SK-N-SH treated with all-trans-retinoic acid at 6 μM for 48 hours (cell line): Measurements from ENCODE around the gene ACE2.

Experiments
- ATAC-seq: fragments of 200-7000 bp; cut with Tn5 transposase; 3 replicates; pipeline ENCODE4 v1.9.1; 2020; ENCODE audit warnings: mild to moderate bottlenecking, moderate library complexity
- BACH2 ChIP-seq: fragments of 250-450 bp; sonication (Bioruptor Pico); IDR thresholded peaks from 2 replicates; pipeline ENCODE4 v1.9.0; 2021; ENCODE audit warnings: mild to moderate bottlenecking, borderline replicate concordance
- CREB5 ChIP-seq: fragments of 250-450 bp; sonication (Bioruptor Pico); IDR thresholded peaks from 2 replicates; pipeline ENCODE4 v1.5.1; 2020; ENCODE audit warnings: low read depth, mild to moderate bottlenecking, moderate library complexity
- CSRNP3 ChIP-seq: fragments of 250-450 bp; sonication (Bioruptor Pico); IDR thresholded peaks from 2 replicates; pipeline ENCODE4 v1.5.1; 2021; ENCODE audit warnings: mild to moderate bottlenecking, moderate library complexity
- ESRRG ChIP-seq: fragments of 250-450 bp; sonication (Bioruptor Pico); IDR thresholded peaks from 2 replicates; pipeline ENCODE4 v1.6.1; 2021; ENCODE audit warnings: mild to moderate bottlenecking
- GLIS3 ChIP-seq: fragments of 250-450 bp; sonication (Bioruptor Pico); IDR thresholded peaks from 2 replicates; pipeline ENCODE4 v1.5.0; 2020; ENCODE audit warnings: mild to moderate bottlenecking, moderate library complexity
- ISL1 ChIP-seq: fragments of 250-450 bp; sonication (Bioruptor Pico); IDR thresholded peaks from 2 replicates; pipeline ENCODE4 v2.1.2; 2022; ENCODE audit warnings: mild to moderate bottlenecking, moderate library complexity
- OSR1 ChIP-seq: fragments of 250-450 bp; sonication (Bioruptor Pico); IDR thresholded peaks from 2 replicates; pipeline ENCODE4 v1.8.0; 2022; ENCODE audit warnings: moderate library complexity, mild to moderate bottlenecking, inconsistent platforms
- PATZ1 ChIP-seq: fragments of 250-450 bp; sonication (Bioruptor Pico); IDR thresholded peaks from 2 replicates; pipeline ENCODE4 v1.8.0; 2020; ENCODE audit warnings: mild to moderate bottlenecking, moderate library complexity, borderline replicate concordance
- POU6F1 ChIP-seq: fragments of 250-450 bp; sonication (Bioruptor Pico); IDR thresholded peaks from 2 replicates; pipeline ENCODE4 v1.8.0; 2021; ENCODE audit warnings: low read depth, mild to moderate bottlenecking, moderate library complexity, borderline replicate concordance
- PPARA ChIP-seq: fragments of 250-450 bp; sonication (Bioruptor Pico); IDR thresholded peaks from 2 replicates; pipeline ENCODE4 v1.5.0; 2020; ENCODE audit warnings: mild to moderate bottlenecking, borderline replicate concordance
- SNAI2 ChIP-seq: fragments of 250-450 bp; sonication (Bioruptor Pico); IDR thresholded peaks from 2 replicates; pipeline ENCODE4 v1.5.0; 2020; ENCODE audit warnings: mild to moderate bottlenecking, moderate library complexity
- TCF4 ChIP-seq: fragments of 250-450 bp; sonication (Bioruptor Pico); IDR thresholded peaks from 2 replicates; pipeline ENCODE4 v1.8.0; 2021; ENCODE audit warnings: mild to moderate bottlenecking, moderate library complexity, borderline replicate concordance
- TOX ChIP-seq: fragments of 250-450 bp; sonication (Bioruptor Pico); IDR thresholded peaks from 2 replicates; pipeline ENCODE4 v1.8.0; 2021; ENCODE audit warnings: mild to moderate bottlenecking, moderate library complexity, borderline replicate concordance
- TSHZ2 ChIP-seq: fragments of 250-450 bp; sonication (Bioruptor Pico); IDR thresholded peaks from 2 replicates; pipeline ENCODE4 v1.5.0; 2020; ENCODE audit warnings: mild to moderate bottlenecking, moderate library complexity
- ZFP3 ChIP-seq: fragments of 250-450 bp; sonication (Bioruptor Pico); IDR thresholded peaks from 2 replicates; pipeline ENCODE4 v1.5.0; 2020; ENCODE audit warnings: mild to moderate bottlenecking, moderate library complexity
- ZFP30 ChIP-seq: fragments of 450-650 bp; formaldehyde crosslinking; IDR thresholded peaks from 2 replicates; pipeline ENCODE4 v1.5.0; 2022; ENCODE audit warnings: mild to moderate bottlenecking, moderate library complexity
- ZNF565 ChIP-seq: fragments of 450-650 bp; formaldehyde crosslinking; conservative IDR thresholded peaks from 2 replicates; pipeline ENCODE4 v1.5.0; 2020; ENCODE audit warnings: low read depth, mild to moderate bottlenecking, moderate library complexity
- ZNF70 ChIP-seq: fragments of 450-650 bp; formaldehyde crosslinking; IDR thresholded peaks from 2 replicates; pipeline ENCODE4 v1.5.0; 2020; ENCODE audit warnings: mild to moderate bottlenecking, moderate library complexity
- ZNF8 ChIP-seq: fragments of 450-650 bp; formaldehyde crosslinking; IDR thresholded peaks from 2 replicates; pipeline ENCODE4 v1.5.0; 2020; ENCODE audit warnings: mild to moderate bottlenecking, moderate library complexity

Gene ACE2

GRCh38 chrX:15616531-15616930, 15.8 kb upstream of the ACE2 start (continued):
- TF ChIP-seq PATZ1 (CRISPR knock-in tag) (no peak), ZNF565 (CRISPR knock-in tag) (no peak)

- TF ChIP-seq SNAI2 (CRISPR knock-in tag) (no peak), TCF4 (no peak), OSR1 (CRISPR knock-in tag) (no peak), TSHZ2 (no peak), PATZ1 (CRISPR knock-in tag) (no peak), ESRRG (CRISPR knock-in tag) (no peak), ISL1 (CRISPR knock-in tag) (no peak), ZNF70 (no peak), ZFP3 (CRISPR knock-in tag) (no peak), CSRNP3 (CRISPR knock-in tag) (no peak), BACH2 (CRISPR knock-in tag) (no peak), TOX (CRISPR knock-in tag) (no peak)
- ATAC-seq: no peak
Observed at GRCh38 chrX:15607067-15607466, 6.3 kb upstream of the ACE2 start.

GRCh38 chrX:15606136-15606535, 5.4 kb upstream of the ACE2 start:
- no peak for ATAC-seq
- TF ChIP-seq OSR1 (CRISPR knock-in tag) (no peak), TOX (CRISPR knock-in tag) (no peak), TCF4 (no peak), ESRRG (CRISPR knock-in tag) (no peak), POU6F1 (CRISPR knock-in tag) (no peak), CREB5 (CRISPR knock-in tag) (no peak), PPARA (CRISPR knock-in tag) (no peak), PATZ1 (CRISPR knock-in tag) (no peak), ZNF8 (CRISPR knock-in tag) (no peak), CSRNP3 (CRISPR knock-in tag) (no peak), ZNF70 (no peak), SNAI2 (CRISPR knock-in tag) (no peak), GLIS3 (no peak), BACH2 (CRISPR knock-in tag) (no peak), ZFP30 (CRISPR knock-in tag) (no peak)
